K562 (cell line): ENCODE data around the gene FCHSD1. TPM values are rescaled to one million over a fixed set of nuclear protein-coding genes. Genes with fewer than 3 reads are reported as not detected.

Experiments used
- BRD9 ChIP-seq: fragments of 450-650 bp; IDR thresholded peaks from 2 replicates; pipeline ENCODE4 v1.6.1; 2018; ENCODE audit warnings: low read depth; ENCODE audit not compliant: partially characterized antibody
- CC2D1A ChIP-seq: fragments of 450-650 bp; IDR thresholded peaks from 2 replicates; pipeline ENCODE4 v1.6.1; 2017; ENCODE audit warnings: mild to moderate bottlenecking
- EHMT2 ChIP-seq: fragments of 450-650 bp; IDR thresholded peaks from 2 replicates; pipeline ENCODE4 v1.6.1; 2018; ENCODE audit warnings: antibody characterized with exemption
- ELF4 ChIP-seq: fragments of 450-650 bp; formaldehyde crosslinking; IDR thresholded peaks from 2 replicates; pipeline ENCODE4 v1.4.0; 2022; ENCODE audit warnings: missing genetic modification characterization
- GTF2E2 ChIP-seq: fragments of 200-800 bp; sonication (Bioruptor generic); IDR thresholded peaks from 2 replicates; pipeline ENCODE4 v1.6.1; 2016; ENCODE audit warnings: missing genetic modification characterization, missing compliant biosample characterization
- JUND ChIP-seq, 2 experiments: IDR thresholded peaks; 2 replicates in 1 of 2; 3 replicates in 1 of 2; pipeline ENCODE4 v1.6.1; 2011; ENCODE audit warnings: borderline replicate concordance in 2 of 2, low read depth in 2 of 2, low read length in 2 of 2, improper control_type of control experiment in 1 of 2, missing biosample characterization in 1 of 2, missing genetic modification characterization in 1 of 2, missing genetic modification reagents in 1 of 2
- MAFK ChIP-seq: IDR thresholded peaks from 2 replicates; pipeline ENCODE4 v1.6.1; 2011; ENCODE audit warnings: low read length, improper control_type of control experiment
- NR2C2 ChIP-seq, 2 experiments: fragments of 200-800 bp in 1 of 2; sonication (Bioruptor generic) in 1 of 2; sonication (generic) in 1 of 2; formaldehyde crosslinking in 1 of 2; IDR thresholded peaks; 2 replicates each; pipeline versions ENCODE4 v1.6.1 to v1.8.0; 2016 to 2022; ENCODE audit warnings: mild to moderate bottlenecking in 1 of 2, missing compliant biosample characterization in 1 of 2, missing genetic modification characterization in 1 of 2, missing genetic modification reagents in 1 of 2
- PYGO2 ChIP-seq: fragments of 450-650 bp; IDR thresholded peaks from 2 replicates; pipeline ENCODE4 v1.6.1; 2016; ENCODE audit warnings: mild to moderate bottlenecking, missing genetic modification characterization, moderate library complexity, missing compliant biosample characterization
- RREB1 ChIP-seq: fragments of 250-450 bp; sonication (Bioruptor Pico); IDR thresholded peaks from 2 replicates; pipeline ENCODE4 v1.4.0; 2020
- SMAD1 ChIP-seq: fragments of 150-350 bp; IDR thresholded peaks from 2 replicates; pipeline ENCODE4 v1.6.1; 2014; ENCODE audit warnings: low read length, low read depth; ENCODE audit not compliant: partially characterized antibody
- ZNF644 ChIP-seq: fragments of 200-800 bp; sonication (Bioruptor generic); IDR thresholded peaks from 2 replicates; pipeline ENCODE4 v1.6.1; 2016; ENCODE audit warnings: low read depth, missing genetic modification characterization, missing compliant biosample characterization
- polyA plus RNA-seq, 8 experiments: library from polyadenylated mRNA; depleted of rRNA in 4 of 8; stranded (reverse) in 5 of 8; unstranded in 3 of 8; fragments of >200 nt; fragmentation: Nextera tagmentation in 2 of 8; fragmentation: Illumina TruSeq in 1 of 8; extraction: Ambion mirVana in 2 of 8; extraction: Trizol in 1 of 8; gene quantifications; 2 replicates each; pipeline versions ENCODE4 v1.2.1 to v1.2.3, GENCODE V29; 2011 to 2014; ENCODE audit warnings: inconsistent platforms in 1 of 8, missing spikeins in 1 of 8
- total RNA-seq, 7 experiments: library from RNA; depleted of rRNA in 6 of 7; stranded (reverse); fragments of >200 nt in 6 of 7; fragmentation: Illumina TruSeq in 2 of 7; extraction: Trizol in 2 of 7; gene quantifications; 2 replicates each; pipeline versions ENCODE4 v1.2.1 to v1.2.3, GENCODE V29; 2011 to 2021; ENCODE audit warnings: low replicate concordance in 1 of 7
- TF ChIP-seq, protein P1 (sequence below), 2 experiments: fragments of 150-350 bp in 1 of 2; IDR thresholded peaks; 2 replicates each; pipeline ENCODE4 v1.6.1; 2012 to 2016; ENCODE audit warnings: low read depth in 2 of 2, low read length in 2 of 2, mild to moderate bottlenecking in 1 of 2, moderate library complexity in 1 of 2

The FCHSD1 gene
- total and polyA plus RNA-seq, 9 of the 15 experiments (the other 6 are each of a cell fraction or from before 2014, with no cell fraction given), result 0.35 to 37.5 (median 13.6) TPM

DNA sequence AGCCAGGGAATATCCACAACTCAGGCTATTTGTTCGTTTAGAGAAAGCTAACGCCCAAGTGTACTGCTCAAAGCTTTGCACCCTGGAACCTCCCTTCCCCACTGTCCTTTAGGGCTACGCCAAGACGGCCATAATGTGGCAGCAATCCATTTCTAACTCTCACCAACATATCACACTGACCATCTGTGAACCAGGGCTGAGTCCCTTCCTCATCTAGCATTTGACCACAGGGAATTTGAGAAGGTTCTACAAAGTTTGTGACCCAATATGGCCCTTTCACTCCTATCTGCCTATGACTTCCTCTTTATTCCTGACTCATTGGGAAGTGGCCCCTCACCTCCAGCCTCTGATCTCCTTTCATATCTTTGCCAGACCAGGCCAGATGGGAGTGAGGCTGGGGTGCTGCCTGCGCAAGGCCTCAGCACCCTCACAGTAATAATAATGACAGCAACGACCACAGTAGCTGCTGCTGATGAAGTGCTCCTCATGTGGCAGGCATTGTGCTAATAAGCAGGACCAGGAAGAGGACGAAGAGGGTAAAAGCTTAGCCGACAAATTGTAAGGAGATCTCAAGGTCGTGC, 40.2 kb upstream of the FCHSD1 start (continued):
- TF ChIP-seq, protein P1, sequence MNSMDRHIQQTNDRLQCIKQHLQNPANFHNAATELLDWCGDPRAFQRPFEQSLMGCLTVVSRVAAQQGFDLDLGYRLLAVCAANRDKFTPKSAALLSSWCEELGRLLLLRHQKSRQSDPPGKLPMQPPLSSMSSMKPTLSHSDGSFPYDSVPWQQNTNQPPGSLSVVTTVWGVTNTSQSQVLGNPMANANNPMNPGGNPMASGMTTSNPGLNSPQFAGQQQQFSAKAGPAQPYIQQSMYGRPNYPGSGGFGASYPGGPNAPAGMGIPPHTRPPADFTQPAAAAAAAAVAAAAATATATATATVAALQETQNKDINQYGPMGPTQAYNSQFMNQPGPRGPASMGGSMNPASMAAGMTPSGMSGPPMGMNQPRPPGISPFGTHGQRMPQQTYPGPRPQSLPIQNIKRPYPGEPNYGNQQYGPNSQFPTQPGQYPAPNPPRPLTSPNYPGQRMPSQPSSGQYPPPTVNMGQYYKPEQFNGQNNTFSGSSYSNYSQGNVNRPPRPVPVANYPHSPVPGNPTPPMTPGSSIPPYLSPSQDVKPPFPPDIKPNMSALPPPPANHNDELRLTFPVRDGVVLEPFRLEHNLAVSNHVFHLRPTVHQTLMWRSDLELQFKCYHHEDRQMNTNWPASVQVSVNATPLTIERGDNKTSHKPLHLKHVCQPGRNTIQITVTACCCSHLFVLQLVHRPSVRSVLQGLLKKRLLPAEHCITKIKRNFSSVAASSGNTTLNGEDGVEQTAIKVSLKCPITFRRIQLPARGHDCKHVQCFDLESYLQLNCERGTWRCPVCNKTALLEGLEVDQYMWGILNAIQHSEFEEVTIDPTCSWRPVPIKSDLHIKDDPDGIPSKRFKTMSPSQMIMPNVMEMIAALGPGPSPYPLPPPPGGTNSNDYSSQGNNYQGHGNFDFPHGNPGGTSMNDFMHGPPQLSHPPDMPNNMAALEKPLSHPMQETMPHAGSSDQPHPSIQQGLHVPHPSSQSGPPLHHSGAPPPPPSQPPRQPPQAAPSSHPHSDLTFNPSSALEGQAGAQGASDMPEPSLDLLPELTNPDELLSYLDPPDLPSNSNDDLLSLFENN (IDR thresholded peaks at IDR 0.05; ENCODE audit: low read depth in 2 of 2, low read length in 2 of 2), result peak in 1 of 2 experiments; percentile 87; a peak in 2 of 4 replicates
- TF ChIP-seq ELF4 (CRISPR knock-in tag) (peak; percentile 64; the same call in 1 of the 2 replicates), RREB1 (no peak), PYGO2 (no peak), BRD9 (no peak), NR2C2 (CRISPR knock-in tag; IDR thresholded peaks at IDR 0.05) (no peak), NR2C2 (tag; IDR thresholded peaks at IDR 0.05) (peak; percentile 90), JUND (IDR thresholded peaks at IDR 0.05; ENCODE audit: borderline replicate concordance, low read depth, low read length) (peak; percentile 89), JUND (tag; IDR thresholded peaks at IDR 0.05; ENCODE audit: borderline replicate concordance, low read depth, low read length) (peak; percentile 83; the same call in 2 of the 3 replicates), ZNF644 (peak; percentile 90), SMAD1 (no peak), CC2D1A (peak; percentile 31; the same call in 1 of the 2 replicates), GTF2E2 (peak; percentile 72), EHMT2 (peak; percentile 58; the same call in 1 of the 2 replicates), MAFK (peak; percentile 65; the same call in 1 of the 2 replicates)
